ENCODE measurements around the gene METTL25B. TPM values are rescaled to one million over a fixed set of nuclear protein-coding genes. Genes with fewer than 3 reads are reported as not detected.
A peak's percentile ranks its signal among the peaks of the same experiment; 100 is the strongest.

Gene METTL25B
- total and polyA plus RNA-seq, 2 of the 13 experiments (the other 11 are each of a cell fraction or from before 2014, with no cell fraction given), result 11.9 to 24.0 TPM

- POLR2A ChIA-PET, result interaction anchor here (0.7 to 2.0 kb wide), 3 partner anchors 15 to 37 kb away, joined by 3 to 5 read pairs (median 5); partner anchors contain the start of genes ISG20L2 and METTL25B
- DNase-seq (ENCODE audit: low spot score) (no peak), FAIRE-seq (no peak), ATAC-seq (peak; percentile 23)
- in situ Hi-C loops (cut with HindIII; ENCODE audit: extremely low pct_ligation_motif_present, low pct_unique_long_range_greater_than_20kb), result loop anchor here (10.0 kb wide), 2 partner anchors 173 to 233 kb away; partner anchors contain the start of genes LRRC71 and NTRK1
- H3K9me3 ChIP-seq (ENCODE audit: low read length), result no peaks in the 10 kb centered on the region
- peaks cover 14 to 47% of the 10 kb centered on the region in 2 experiments for H3K27me3 ChIP-seq (ENCODE audit: control insufficient read depth in 1 of 2, insufficient read depth in 2 of 2, low read length in 2 of 2)
- no peak overlapping the region for H3K4me2 ChIP-seq (ENCODE audit: low read depth, low read length)
- H3K4me1 ChIP-seq (ENCODE audit: insufficient read depth, low read length), result peaks cover 40% of the 10 kb centered on the region
- TF ChIP-seq CHD4 (IDR thresholded peaks at IDR 0.05; ENCODE audit: borderline replicate concordance, low read length) (no peak), PITX1 (CRISPR knock-in tag; IDR thresholded peaks at IDR 0.05) (no peak), ZNF263 (CRISPR knock-in tag; IDR thresholded peaks at IDR 0.05) (peak; percentile 77), JDP2 (CRISPR knock-in tag; IDR thresholded peaks at IDR 0.05; ENCODE audit: borderline replicate concordance) (no peak), FLYWCH1 (CRISPR knock-in tag; IDR thresholded peaks at IDR 0.05) (no peak)
- intact Hi-C loops (cut with micrococcal nuclease; ENCODE audit: unreplicated experiment), result no loop called here
- no peak overlapping the region for H3K27ac ChIP-seq (ENCODE audit: extremely low read length, insufficient read depth, low read length)
- no peaks in the 10 kb centered on the region for H4K20me1 ChIP-seq (ENCODE audit: insufficient read depth, low read length)
- WGBS (ENCODE audit: low lambda C conversion rate), result 8% methylated on average over 18 of the region's 20 CpGs
- no peak overlapping the region for H3K4me3 ChIP-seq (replicated peaks in 1 of 3; ENCODE audit: insufficient read depth in 1 of 3, low read depth in 2 of 3, low read length in 3 of 3)
- H3K79me2 ChIP-seq (ENCODE audit: insufficient read depth, low read length), result no peaks in the 10 kb centered on the region
- CTCF ChIA-PET (ENCODE audit: low intra/inter-chr PET ratio, low total read pairs), result interaction anchor here (4.7 kb wide), 1 partner anchor 34 kb away, joined by 119 read pairs; the partner anchor contains the start of genes ISG20L2 and METTL25B
- H3K9ac ChIP-seq (ENCODE audit: insufficient read depth, low read depth, low read length), result no peak overlapping the region
- no peaks in the 10 kb centered on the region for H3K36me3 ChIP-seq (replicated peaks in 1 of 2; ENCODE audit: control insufficient read depth in 1 of 2, insufficient read depth in 2 of 2, low read length in 2 of 2)
- no peak overlapping the region for H2AFZ ChIP-seq (ENCODE audit: low read length)
- no TSS peak for BruUV-seq (replicated peaks)
These were observed 36.4 kb upstream of the METTL25B start for GRCh38 chr1:156691665-156692440.

GRCh38 chr1:156692441-156692924 is 35.8 kb upstream of the METTL25B start:
- peaks cover 14 to 53% of the 10 kb centered on the region in 2 experiments for H3K27me3 ChIP-seq (ENCODE audit: control insufficient read depth in 1 of 2, insufficient read depth in 2 of 2, low read length in 2 of 2)
- no peak overlapping the region for H2AFZ ChIP-seq (ENCODE audit: low read length)
- peaks cover 44% of the 10 kb centered on the region for H3K4me1 ChIP-seq (ENCODE audit: insufficient read depth, low read length)
- TF ChIP-seq ZBTB43 (CRISPR knock-in tag; conservative IDR thresholded peaks at IDR 0.05), result no peak
- TF ChIP-seq PHB2 (IDR thresholded peaks at IDR 0.05; ENCODE audit: partially characterized antibody), result no peak
- no peak for TF ChIP-seq NR2F1 (CRISPR knock-in tag; IDR thresholded peaks at IDR 0.05)
- 0 out of 2 replicates have a peak, but pooled peaks have one; percentile 28 for TF ChIP-seq HNRNPL (IDR thresholded peaks at IDR 0.05; ENCODE audit: low read depth, low read length)
- TF ChIP-seq ZNF678 (CRISPR knock-in tag; IDR thresholded peaks at IDR 0.05), result no peak
- no peak overlapping the region for H3K9ac ChIP-seq (ENCODE audit: insufficient read depth, low read depth, low read length)
- intact Hi-C loops (cut with micrococcal nuclease; ENCODE audit: unreplicated experiment) (no loop called here), in situ Hi-C loops (cut with HindIII; ENCODE audit: extremely low pct_ligation_motif_present, low pct_unique_long_range_greater_than_20kb) (loop anchor here (10.0 kb wide), 2 partner anchors 172 to 232 kb away; partner anchors contain the start of genes LRRC71 and NTRK1)
- 16% methylated on average over 11 of the region's 13 CpGs for WGBS (ENCODE audit: low lambda C conversion rate)
- no peak for ATAC-seq
- no TSS peak for BruUV-seq (replicated peaks)
- FAIRE-seq, result no peak
- H4K20me1 ChIP-seq (ENCODE audit: insufficient read depth, low read length), result no peaks in the 10 kb centered on the region
- POLR2A ChIA-PET, result interaction anchor here (1.5 to 2.0 kb wide), 2 partner anchors 14 to 36 kb away, joined by 3 to 5 read pairs; partner anchors contain the start of genes ISG20L2 and METTL25B
- H3K27ac ChIP-seq (ENCODE audit: extremely low read length, insufficient read depth, low read length), result no peak overlapping the region
- DNase-seq (ENCODE audit: low spot score), result no peak
- H3K79me2 ChIP-seq (ENCODE audit: insufficient read depth, low read length), result no peaks in the 10 kb centered on the region
- CTCF ChIA-PET (ENCODE audit: low intra/inter-chr PET ratio, low total read pairs), result interaction anchor here (0.7 kb wide), 1 partner anchor 14 kb away, joined by 3 read pairs; no protein-coding TSS in a partner anchor
- H3K4me3 ChIP-seq (replicated peaks in 1 of 3; ENCODE audit: insufficient read depth in 1 of 3, low read depth in 2 of 3, low read length in 3 of 3), result no peak overlapping the region
- H3K9me3 ChIP-seq (ENCODE audit: low read length), result no peaks in the 10 kb centered on the region
- H3K4me2 ChIP-seq (ENCODE audit: low read depth, low read length), result no peak overlapping the region
- H3K36me3 ChIP-seq (replicated peaks in 1 of 2; ENCODE audit: control insufficient read depth in 1 of 2, insufficient read depth in 2 of 2, low read length in 2 of 2), result no peaks in the 10 kb centered on the region

All from HepG2 (cell line).